IMR-90 (cell line): ENCODE data around the gene IWS1. TPM values are rescaled to one million over a fixed set of nuclear protein-coding genes. Genes with fewer than 3 reads are reported as not detected.

ENCODE experiments used
- ATAC-seq: fragments of 200-7000 bp; cut with Tn5 transposase; 2 replicates; pipeline ENCODE4 v1.9.1; 2020; ENCODE audit warnings: low read depth, mild to moderate bottlenecking, moderate library complexity
- BruUV-seq: library from RNA; stranded (reverse); fragments of 400-500 nt; replicated peaks from 2 replicates; lab custom pipeline; 2021; lab: Mats Ljungman, UMichigan
- CTCF ChIA-PET: fragments of 300-600 bp; formaldehyde crosslinking; extraction: SDS; loops from one replicate; lab custom pipeline; 2021; ENCODE audit warnings: antibody characterized with exemption; lab: Yijun Ruan, JAX
- POLR2A ChIA-PET: fragments of 300-600 bp; sonication (Branson Sonifier 250); formaldehyde crosslinking; loops from one replicate; lab custom pipeline; 2022; ENCODE audit warnings: antibody characterized with exemption; ENCODE audit not compliant: unreplicated experiment; lab: Charles Lee
- DNase-seq: peaks from one replicate; pipeline ENCODE4 v3.0.0; 2013
- H2AFZ ChIP-seq: replicated peaks from 2 replicates; pipeline ENCODE3; 2013; ENCODE audit warnings: low read length, mild to moderate bottlenecking; ENCODE audit not compliant: poor library complexity
- H2AK5ac ChIP-seq: 2 replicates; pipeline ENCODE4 v1.6.1; 2013; ENCODE audit warnings: low read depth, low read length, inconsistent platforms
- H2AK9ac ChIP-seq: replicated peaks from 2 replicates; pipeline ENCODE3; 2013; ENCODE audit warnings: mild to moderate bottlenecking, low read depth, low read length, moderate library complexity; ENCODE audit not compliant: poor library complexity
- H2BK120ac ChIP-seq: 2 replicates; pipeline ENCODE4 v1.6.1; 2013; ENCODE audit warnings: low read depth, low read length, inconsistent platforms
- H2BK15ac ChIP-seq: 3 replicates; pipeline ENCODE4 v1.6.1; 2013; ENCODE audit warnings: low read depth, low read length, inconsistent platforms
- H2BK20ac ChIP-seq: 2 replicates; pipeline ENCODE4 v1.6.1; 2013; ENCODE audit warnings: low read depth, mild to moderate bottlenecking, inconsistent platforms, low read length, moderate library complexity
- H2BK5ac ChIP-seq: 2 replicates; pipeline ENCODE4 v1.6.1; 2013; ENCODE audit warnings: mild to moderate bottlenecking, low read depth, low read length, inconsistent platforms; ENCODE audit not compliant: poor library complexity, severe bottlenecking
- H3K14ac ChIP-seq: replicated peaks from 2 replicates; pipeline ENCODE4 v1.6.1; 2013; ENCODE audit warnings: low read depth, low read length, inconsistent platforms
- H3K18ac ChIP-seq: 2 replicates; pipeline ENCODE4 v1.6.1; 2013; ENCODE audit warnings: low read depth, low read length, control low read depth
- H3K23ac ChIP-seq: 2 replicates; pipeline ENCODE4 v1.6.1; 2013; ENCODE audit warnings: low read depth, low read length, inconsistent platforms
- H3K27ac ChIP-seq: 2 replicates; pipeline ENCODE4 v1.5.1; 2013; ENCODE audit warnings: mild to moderate bottlenecking, control low read depth, low read length; ENCODE audit not compliant: insufficient read depth
- H3K27me3 ChIP-seq: 2 replicates; pipeline ENCODE4 v1.6.1; 2013; ENCODE audit warnings: low read length; ENCODE audit not compliant: control insufficient read depth, insufficient read depth
- H3K36me3 ChIP-seq: 2 replicates; pipeline ENCODE4 v1.6.1; 2013; ENCODE audit warnings: low read length, mixed read lengths; ENCODE audit not compliant: control insufficient read depth, insufficient read depth
- H3K4ac ChIP-seq: 2 replicates; pipeline ENCODE4 v1.6.1; 2013; ENCODE audit warnings: low read depth, low read length, inconsistent platforms
- H3K4me1 ChIP-seq: 2 replicates; pipeline ENCODE4 v1.6.1; 2013; ENCODE audit warnings: low read length, mixed read lengths; ENCODE audit not compliant: control insufficient read depth, insufficient read depth
- H3K4me2 ChIP-seq: 2 replicates; pipeline ENCODE4 v1.6.1; 2013; ENCODE audit warnings: low read depth, mild to moderate bottlenecking, control low read depth, low read length, moderate library complexity
- H3K4me3 ChIP-seq: 2 replicates; pipeline ENCODE4 v1.5.1; 2013; ENCODE audit warnings: low read depth, mild to moderate bottlenecking, control low read depth, low read length, moderate library complexity; ENCODE audit not compliant: insufficient read depth
- H3K56ac ChIP-seq: 2 replicates; pipeline ENCODE4 v1.6.1; 2013; ENCODE audit warnings: low read length, inconsistent platforms; ENCODE audit not compliant: insufficient read depth; ENCODE audit errors: extremely low read depth
- H3K79me1 ChIP-seq, 2 experiments: 2 replicates each; pipeline ENCODE4 v1.6.1; 2013; ENCODE audit warnings: low read length in 2 of 2, inconsistent platforms in 1 of 2, low read depth in 1 of 2
- H3K9ac ChIP-seq: 2 replicates; pipeline ENCODE4 v1.6.1; 2013; ENCODE audit warnings: low read depth, low read length, control low read depth
- H3K9me1 ChIP-seq: 2 replicates; pipeline ENCODE4 v1.6.1; 2013; ENCODE audit warnings: low read length, inconsistent platforms; ENCODE audit not compliant: insufficient read depth
- H3K9me3 ChIP-seq: 2 replicates; pipeline ENCODE4 v1.6.1; 2013; ENCODE audit warnings: low read length; ENCODE audit not compliant: control insufficient read depth, insufficient read depth
- H4K20me1 ChIP-seq: 2 replicates; pipeline ENCODE4 v1.6.1; 2013; ENCODE audit warnings: low read length, inconsistent platforms; ENCODE audit not compliant: insufficient read depth
- H4K5ac ChIP-seq: 2 replicates; pipeline ENCODE4 v1.6.1; 2013; ENCODE audit warnings: mild to moderate bottlenecking, low read depth, low read length, control low read depth
- H4K8ac ChIP-seq, 2 experiments: 2 replicates each; pipeline ENCODE4 v1.6.1; 2013; ENCODE audit warnings: low read depth in 2 of 2, low read length in 2 of 2, control low read depth in 1 of 2, inconsistent platforms in 1 of 2
- H4K91ac ChIP-seq: 2 replicates; pipeline ENCODE4 v1.6.1; 2013; ENCODE audit warnings: low read depth, low read length, inconsistent platforms; ENCODE audit not compliant: insufficient read depth
- BHLHE40 ChIP-seq: fragments of 150-350 bp; IDR thresholded peaks from 2 replicates; pipeline ENCODE4 v1.6.1; 2016; ENCODE audit warnings: mild to moderate bottlenecking, low read depth, low read length
- CEBPB ChIP-seq: IDR thresholded peaks from 2 replicates; pipeline ENCODE4 v1.6.1; 2012; ENCODE audit warnings: low read depth, low read length, improper control_type of control experiment
- CHD1 ChIP-seq: IDR thresholded peaks from 2 replicates; pipeline ENCODE4 v1.6.1; 2012; ENCODE audit warnings: low read depth, low read length, improper control_type of control experiment
- FOS ChIP-seq: fragments of 150-350 bp; IDR thresholded peaks from 2 replicates; pipeline ENCODE4 v1.6.1; 2016; ENCODE audit warnings: low read depth, low read length
- MAFK ChIP-seq: IDR thresholded peaks from 2 replicates; pipeline ENCODE4 v1.6.1; 2012; ENCODE audit warnings: low read depth, low read length, improper control_type of control experiment
- MAZ ChIP-seq: IDR thresholded peaks from 2 replicates; pipeline ENCODE4 v1.6.1; 2012; ENCODE audit warnings: low read depth, mild to moderate bottlenecking, low read length, improper control_type of control experiment, moderate library complexity, borderline replicate concordance
- MXI1 ChIP-seq: IDR thresholded peaks from 2 replicates; pipeline ENCODE4 v1.6.1; 2012; ENCODE audit warnings: low read depth, mild to moderate bottlenecking, low read length, moderate library complexity, borderline replicate concordance
- NFE2L2 ChIP-seq: fragments of 150-350 bp; IDR thresholded peaks from 2 replicates; pipeline ENCODE4 v1.6.1; 2016; ENCODE audit warnings: low read depth, mild to moderate bottlenecking, low read length
- POLR2A ChIP-seq: IDR thresholded peaks from 2 replicates; pipeline ENCODE4 v1.6.1; 2012; ENCODE audit warnings: mild to moderate bottlenecking, low read depth, low read length
- RAD21 ChIP-seq: IDR thresholded peaks from 2 replicates; pipeline ENCODE4 v1.6.1; 2012; ENCODE audit warnings: low read length, improper control_type of control experiment
- RCOR1 ChIP-seq: IDR thresholded peaks from 2 replicates; pipeline ENCODE4 v1.6.1; 2012; ENCODE audit warnings: mild to moderate bottlenecking, low read length, improper control_type of control experiment; ENCODE audit not compliant: insufficient replicate concordance
- RFX5 ChIP-seq: IDR thresholded peaks from 2 replicates; pipeline ENCODE4 v1.8.0; 2012; ENCODE audit warnings: low read depth, mild to moderate bottlenecking, low read length, moderate library complexity
- SMC3 ChIP-seq: fragments of 150-350 bp; IDR thresholded peaks from 2 replicates; pipeline ENCODE4 v1.6.1; 2016; ENCODE audit warnings: low read depth, mild to moderate bottlenecking, antibody characterized with exemption, low read length, moderate library complexity
- USF2 ChIP-seq: fragments of 150-350 bp; IDR thresholded peaks from 2 replicates; pipeline ENCODE4 v1.6.1; 2017; ENCODE audit warnings: mild to moderate bottlenecking, antibody characterized with exemption, low read length, low read depth
- WGBS, 2 experiments: methylation state at CpG; one replicate each; pipeline versions ENCODE4 v1.1.5 to v1.1.7; 2013; ENCODE audit warnings: missing lambda C conversion rate in 2 of 2; ENCODE audit not compliant: insufficient read length in 1 of 2; ENCODE audit errors: extremely low coverage in 2 of 2; 5-methylcytosine and 5-hydroxymethylcytosine counted together
- dilution Hi-C: fragments of 300-500 bp; cut with HindIII; formaldehyde crosslinking; loops from one replicate; pipeline ENCODE4 v1.14.3; 2018; ENCODE audit warnings: low sequenced_read_pairs; ENCODE audit not compliant: unreplicated experiment
- in situ Hi-C: fragments of 300-500 bp; cut with MboI; formaldehyde crosslinking; loops from 3 replicates; pipeline ENCODE4 v1.14.3; 2019; ENCODE audit warnings: low sequenced_read_pairs, inconsistent platforms, mixed read lengths
- intact Hi-C: fragments of 100-400 bp; cut with micrococcal nuclease; formaldehyde crosslinking; loops from 2 replicates; pipeline ENCODE4 v1.10.0; 2022
- polyA plus RNA-seq, 3 experiments: library from polyadenylated mRNA; depleted of rRNA; stranded (reverse); fragments of >200 nt; gene quantifications; 2 replicates each; pipeline ENCODE4 v1.2.3, GENCODE V29; 2012; ENCODE audit warnings: low replicate concordance in 1 of 3
- total RNA-seq: library from RNA; depleted of rRNA; stranded (reverse); fragments of >200 nt; gene quantifications from 2 replicates; pipeline ENCODE4 v1.2.3, GENCODE V29; 2012
- TF ChIP-seq, protein P1 (sequence below): fragments of 150-350 bp; IDR thresholded peaks from 2 replicates; pipeline ENCODE4 v1.6.1; 2016; ENCODE audit warnings: low read depth, mild to moderate bottlenecking, low read length, moderate library complexity, borderline replicate concordance
- TF ChIP-seq, protein P2 (sequence below): conservative IDR thresholded peaks from 2 replicates; pipeline ENCODE4 v1.5.1; 2012; ENCODE audit warnings: mild to moderate bottlenecking, low read depth, low read length, improper control_type of control experiment

IWS1 gene
- total and polyA plus RNA-seq, 2 of the 4 experiments (the other 2 are of a cell fraction), result 31.5 to 52.5 TPM

- WGBS, 2 experiments, result no CpG with 5 or more reads among the region's 5 CpGs
- H3K4me2 ChIP-seq, result no peak overlapping the region
- no peak overlapping the region for H4K91ac ChIP-seq
- no peak overlapping the region for H2AFZ ChIP-seq
- no peak overlapping the region for H3K56ac ChIP-seq
- TF ChIP-seq BHLHE40 (no peak), RFX5 (no peak), POLR2A (no peak), MAFK (no peak), SMC3 (no peak), MAZ (no peak), CEBPB (no peak), MXI1 (no peak), RCOR1 (no peak), CHD1 (no peak), FOS (no peak), USF2 (no peak), RAD21 (no peak), NFE2L2 (no peak)
- TF ChIP-seq, protein P1, sequence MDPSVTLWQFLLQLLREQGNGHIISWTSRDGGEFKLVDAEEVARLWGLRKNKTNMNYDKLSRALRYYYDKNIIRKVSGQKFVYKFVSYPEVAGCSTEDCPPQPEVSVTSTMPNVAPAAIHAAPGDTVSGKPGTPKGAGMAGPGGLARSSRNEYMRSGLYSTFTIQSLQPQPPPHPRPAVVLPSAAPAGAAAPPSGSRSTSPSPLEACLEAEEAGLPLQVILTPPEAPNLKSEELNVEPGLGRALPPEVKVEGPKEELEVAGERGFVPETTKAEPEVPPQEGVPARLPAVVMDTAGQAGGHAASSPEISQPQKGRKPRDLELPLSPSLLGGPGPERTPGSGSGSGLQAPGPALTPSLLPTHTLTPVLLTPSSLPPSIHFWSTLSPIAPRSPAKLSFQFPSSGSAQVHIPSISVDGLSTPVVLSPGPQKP, result no peak
- TF ChIP-seq, protein P2, sequence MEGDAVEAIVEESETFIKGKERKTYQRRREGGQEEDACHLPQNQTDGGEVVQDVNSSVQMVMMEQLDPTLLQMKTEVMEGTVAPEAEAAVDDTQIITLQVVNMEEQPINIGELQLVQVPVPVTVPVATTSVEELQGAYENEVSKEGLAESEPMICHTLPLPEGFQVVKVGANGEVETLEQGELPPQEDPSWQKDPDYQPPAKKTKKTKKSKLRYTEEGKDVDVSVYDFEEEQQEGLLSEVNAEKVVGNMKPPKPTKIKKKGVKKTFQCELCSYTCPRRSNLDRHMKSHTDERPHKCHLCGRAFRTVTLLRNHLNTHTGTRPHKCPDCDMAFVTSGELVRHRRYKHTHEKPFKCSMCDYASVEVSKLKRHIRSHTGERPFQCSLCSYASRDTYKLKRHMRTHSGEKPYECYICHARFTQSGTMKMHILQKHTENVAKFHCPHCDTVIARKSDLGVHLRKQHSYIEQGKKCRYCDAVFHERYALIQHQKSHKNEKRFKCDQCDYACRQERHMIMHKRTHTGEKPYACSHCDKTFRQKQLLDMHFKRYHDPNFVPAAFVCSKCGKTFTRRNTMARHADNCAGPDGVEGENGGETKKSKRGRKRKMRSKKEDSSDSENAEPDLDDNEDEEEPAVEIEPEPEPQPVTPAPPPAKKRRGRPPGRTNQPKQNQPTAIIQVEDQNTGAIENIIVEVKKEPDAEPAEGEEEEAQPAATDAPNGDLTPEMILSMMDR, result no peak
- H3K4me3 ChIP-seq, result no peak overlapping the region
- no peak overlapping the region for H2BK5ac ChIP-seq
- in situ Hi-C loops (no loop called here), intact Hi-C loops (no loop called here), dilution Hi-C loops (no loop called here)
- H3K79me1 ChIP-seq, result peaks cover 10 to 28% of the 10 kb centered on the region in 2 experiments; a peak in 3 of 4 replicates
- no peaks in the 10 kb centered on the region for H3K27me3 ChIP-seq
- no peak overlapping the region for H3K14ac ChIP-seq
- ChIA-PET POLR2A (no interaction called here), CTCF (no interaction called here)
- ATAC-seq, result no peak
- no peak overlapping the region for H3K9ac ChIP-seq
- H4K8ac ChIP-seq, result no peak overlapping the region
- peaks cover 9% of the 10 kb centered on the region; the same call in 1 of the 2 replicates for H3K9me1 ChIP-seq
- H2BK15ac ChIP-seq, result no peak overlapping the region
- H3K9me3 ChIP-seq, result no peaks in the 10 kb centered on the region
- no peak overlapping the region for H3K4ac ChIP-seq
- no peak overlapping the region for H3K18ac ChIP-seq
- DNase-seq, result no peak
- H2AK9ac ChIP-seq, result no peak overlapping the region
- H2AK5ac ChIP-seq, result no peak overlapping the region
- H4K20me1 ChIP-seq, result no peaks in the 10 kb centered on the region; the same call in 1 of the 2 replicates
- H2BK120ac ChIP-seq, result no peak overlapping the region
- H3K27ac ChIP-seq, result no peak overlapping the region
- no peak overlapping the region for H4K5ac ChIP-seq
- H3K23ac ChIP-seq, result no peak overlapping the region
- H3K36me3 ChIP-seq, result peaks cover 62% of the 10 kb centered on the region
- H2BK20ac ChIP-seq, result no peak overlapping the region
- H3K4me1 ChIP-seq, result peaks cover 6% of the 10 kb centered on the region; the same call in 1 of the 2 replicates
- BruUV-seq, result no TSS peak
These were observed 41.1 kb downstream of the IWS1 start for GRCh38 chr2:127485051-127485693.
